GM12873 (cell line): ENCODE results near the gene CD4.

ENCODE experiments used
- CTCF ChIP-seq: IDR thresholded peaks from 2 replicates; pipeline ENCODE4 v1.5.1; 2012; ENCODE audit warnings: low read depth, mild to moderate bottlenecking, moderate library complexity, low read length, control low read depth; ENCODE audit not compliant: insufficient read depth; ENCODE audit errors: missing control alignments

The CD4 gene

GRCh38 chr12:6767353-6768319 is 21.7 kb upstream of the CD4 start:
- TF ChIP-seq CTCF, result no peak

GRCh38 chr12:6768437-6768914 is 20.9 kb upstream of the CD4 start:
- TF ChIP-seq CTCF, result no peak

- no peak for TF ChIP-seq CTCF
Measured at GRCh38 chr12:6768990-6769389, 20.3 kb upstream of the CD4 start.

GRCh38 chr12:6769666-6770065 is 19.7 kb upstream of the CD4 start:
- no peak for TF ChIP-seq CTCF

- no peak for TF ChIP-seq CTCF
Measured at GRCh38 chr12:6770094-6770493, 19.2 kb upstream of the CD4 start.

- no peak for TF ChIP-seq CTCF
Measured at GRCh38 chr12:6770600-6770999, 18.7 kb upstream of the CD4 start.

GRCh38 chr12:6771091-6771495 is 18.2 kb upstream of the CD4 start:
- no peak for TF ChIP-seq CTCF
